Endodermal cell (in vitro differentiated cells): ENCODE results near the gene PICK1. TPM values are rescaled to one million over a fixed set of nuclear protein-coding genes. Genes with fewer than 3 reads are reported as not detected.

Experiments used
- DNase-seq: peaks from one replicate; pipeline ENCODE4 v3.0.0-alpha.2; 2017
- H3K27ac ChIP-seq: 2 replicates; pipeline ENCODE4 v1.5.1; 2013; ENCODE audit warnings: mild to moderate bottlenecking, low read depth, low read length, moderate library complexity
- H3K27me3 ChIP-seq: 2 replicates; pipeline ENCODE4 v1.6.1; 2013; ENCODE audit warnings: mild to moderate bottlenecking, low read length, moderate library complexity; ENCODE audit not compliant: insufficient read depth, control insufficient read depth, poor library complexity, severe bottlenecking
- H3K36me3 ChIP-seq: 2 replicates; pipeline ENCODE4 v1.7.0; 2013; ENCODE audit warnings: mild to moderate bottlenecking, low read length, moderate library complexity; ENCODE audit not compliant: control insufficient read depth, insufficient read depth
- H3K4me1 ChIP-seq: one replicate; pipeline ENCODE4 v1.7.0; 2013; ENCODE audit warnings: low read length; ENCODE audit not compliant: control insufficient read depth, insufficient read depth
- H3K4me3 ChIP-seq: 2 replicates; pipeline ENCODE4 v1.5.1; 2013; ENCODE audit warnings: mild to moderate bottlenecking, low read length, moderate library complexity
- H3K9ac ChIP-seq: 2 replicates; pipeline ENCODE4 v1.6.1; 2013; ENCODE audit warnings: mild to moderate bottlenecking, low read length, moderate library complexity; ENCODE audit not compliant: poor library complexity, severe bottlenecking; ENCODE audit errors: extremely low read depth
- H3K9me3 ChIP-seq: 2 replicates; pipeline ENCODE4 v1.6.1; 2013; ENCODE audit warnings: mild to moderate bottlenecking, low read length, moderate library complexity; ENCODE audit not compliant: control insufficient read depth
- H3K27ac Mint-ChIP-seq: 2 replicates; pipeline ENCODE4 v1.8.0; 2020; ENCODE audit warnings: mixed read lengths
- H3K27me3 Mint-ChIP-seq: 2 replicates; pipeline ENCODE4 v1.8.0; 2021; ENCODE audit warnings: mild to moderate bottlenecking, mixed read lengths; ENCODE audit not compliant: insufficient read depth
- H3K36me3 Mint-ChIP-seq: 2 replicates; pipeline ENCODE4 v1.8.0; 2020; ENCODE audit warnings: low read depth, mixed read lengths
- H3K4me1 Mint-ChIP-seq: 2 replicates; pipeline ENCODE4 v1.8.0; 2020; ENCODE audit warnings: mixed read lengths
- H3K4me3 Mint-ChIP-seq: 2 replicates; pipeline ENCODE4 v1.8.0; 2020; ENCODE audit warnings: mild to moderate bottlenecking, moderate library complexity, mixed read lengths
- H3K9me3 Mint-ChIP-seq: 2 replicates; pipeline ENCODE4 v1.8.0; 2020; ENCODE audit warnings: mild to moderate bottlenecking, mixed read lengths
- WGBS, 2 experiments: methylation state at CpG; one replicate each; pipeline versions ENCODE4 v1.1.5 to v1.1.7; 2013; ENCODE audit warnings: missing lambda C conversion rate in 2 of 2, mixed read lengths in 1 of 2; ENCODE audit not compliant: insufficient coverage in 1 of 2, insufficient read length in 1 of 2; 5-methylcytosine and 5-hydroxymethylcytosine counted together
- total RNA-seq, 2 donors: library from RNA; stranded (reverse); fragmentation: NEBNext Ultra II Directional in 1 of 2; extraction: Animal tissue kit (Norgen Biotek cat#: 25700) in 1 of 2; gene quantifications; 2 replicates in 1 of 2; 3 replicates in 1 of 2; pipeline ENCODE4 v1.2.1, GENCODE V29; 2021
- TF ChIP-seq, protein P1 (sequence below): fragments of 200-600 bp; sonication (generic); conservative IDR thresholded peaks from 2 replicates; pipeline ENCODE4 v1.5.0; 2021; ENCODE audit warnings: antibody characterized with exemption, mild to moderate bottlenecking

Gene PICK1
- total RNA-seq, 2 donors from 2014 or later: 42.7 to 54.1 TPM

DNA sequence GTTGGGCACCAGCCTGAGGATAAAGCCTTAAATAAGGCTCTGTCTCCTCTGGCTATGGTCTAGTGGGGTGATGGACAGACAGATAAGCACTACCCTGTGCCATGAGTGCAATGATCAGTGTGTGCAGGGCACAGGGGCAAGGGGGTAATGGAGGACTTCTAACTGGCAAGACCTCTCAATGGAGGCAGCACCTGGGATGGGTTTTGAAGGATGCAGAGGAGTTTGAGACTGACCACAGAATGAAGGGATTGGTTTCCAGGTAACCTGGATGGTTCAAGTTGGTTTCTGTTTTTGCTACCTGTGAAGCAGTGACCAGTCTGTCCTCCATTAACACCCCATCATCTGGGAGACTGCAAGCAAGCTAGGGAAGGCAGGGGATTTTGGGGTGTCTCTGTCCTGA lies 27.8 kb upstream of the PICK1 start:
- Histone ChIP-seq H3K36me3 (no peaks in the 10 kb centered on the region), H3K9ac (no peak overlapping the region), H3K4me1 (no peaks in the 10 kb centered on the region), H3K27me3 (no peaks in the 10 kb centered on the region), H3K27ac (no peak overlapping the region), H3K9me3 (no peaks in the 10 kb centered on the region), H3K4me3 (no peak overlapping the region)
- H3K4me3 Mint-ChIP-seq: no peak overlapping the region
- H3K27ac Mint-ChIP-seq: no peak overlapping the region
- TF ChIP-seq, protein P1, sequence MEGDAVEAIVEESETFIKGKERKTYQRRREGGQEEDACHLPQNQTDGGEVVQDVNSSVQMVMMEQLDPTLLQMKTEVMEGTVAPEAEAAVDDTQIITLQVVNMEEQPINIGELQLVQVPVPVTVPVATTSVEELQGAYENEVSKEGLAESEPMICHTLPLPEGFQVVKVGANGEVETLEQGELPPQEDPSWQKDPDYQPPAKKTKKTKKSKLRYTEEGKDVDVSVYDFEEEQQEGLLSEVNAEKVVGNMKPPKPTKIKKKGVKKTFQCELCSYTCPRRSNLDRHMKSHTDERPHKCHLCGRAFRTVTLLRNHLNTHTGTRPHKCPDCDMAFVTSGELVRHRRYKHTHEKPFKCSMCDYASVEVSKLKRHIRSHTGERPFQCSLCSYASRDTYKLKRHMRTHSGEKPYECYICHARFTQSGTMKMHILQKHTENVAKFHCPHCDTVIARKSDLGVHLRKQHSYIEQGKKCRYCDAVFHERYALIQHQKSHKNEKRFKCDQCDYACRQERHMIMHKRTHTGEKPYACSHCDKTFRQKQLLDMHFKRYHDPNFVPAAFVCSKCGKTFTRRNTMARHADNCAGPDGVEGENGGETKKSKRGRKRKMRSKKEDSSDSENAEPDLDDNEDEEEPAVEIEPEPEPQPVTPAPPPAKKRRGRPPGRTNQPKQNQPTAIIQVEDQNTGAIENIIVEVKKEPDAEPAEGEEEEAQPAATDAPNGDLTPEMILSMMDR: no peak
- H3K36me3 Mint-ChIP-seq: no peaks in the 10 kb centered on the region
- peaks cover 4% of the 10 kb centered on the region for H3K27me3 Mint-ChIP-seq
- no peak for DNase-seq
- peaks cover 17% of the 10 kb centered on the region for H3K4me1 Mint-ChIP-seq
- peaks cover 3% of the 10 kb centered on the region for H3K9me3 Mint-ChIP-seq

DNA sequence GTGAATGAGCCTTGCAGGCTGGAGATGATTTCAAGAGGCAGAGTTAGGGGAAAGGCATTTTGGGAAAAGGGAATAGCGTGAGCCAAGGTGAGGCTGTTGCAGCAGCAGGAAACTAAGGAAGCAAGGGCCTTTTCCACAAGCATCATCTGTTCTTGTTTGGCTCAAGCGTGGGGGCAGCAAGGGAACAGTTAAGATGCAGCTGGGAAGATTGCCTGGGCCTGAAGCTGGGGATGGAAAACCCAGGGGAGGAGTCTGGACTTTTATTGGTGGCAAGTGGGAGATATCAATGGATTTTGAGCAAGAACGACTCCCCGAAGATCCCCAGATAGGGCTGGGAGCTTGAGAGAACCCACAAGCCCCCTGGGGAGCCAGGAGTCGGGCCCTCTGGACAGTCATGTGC lies 27.3 kb upstream of the PICK1 start:
- Mint-ChIP-seq H3K36me3 (no peaks in the 10 kb centered on the region), H3K4me3 (no peak overlapping the region), H3K4me1 (peaks cover 21% of the 10 kb centered on the region), H3K9me3 (peaks cover 3% of the 10 kb centered on the region), H3K27me3 (peaks cover 4% of the 10 kb centered on the region), H3K27ac (no peak overlapping the region)
- Histone ChIP-seq H3K4me3 (no peak overlapping the region), H3K4me1 (no peaks in the 10 kb centered on the region), H3K9ac (no peak overlapping the region), H3K27me3 (no peaks in the 10 kb centered on the region), H3K9me3 (no peaks in the 10 kb centered on the region), H3K27ac (no peak overlapping the region), H3K36me3 (no peaks in the 10 kb centered on the region)
- WGBS, 2 experiments: 94 to 96% methylated on average over 4 to 5 of the region's 5 CpGs
- DNase-seq: peak; percentile 26
- TF ChIP-seq, protein P1: no peak

DNA sequence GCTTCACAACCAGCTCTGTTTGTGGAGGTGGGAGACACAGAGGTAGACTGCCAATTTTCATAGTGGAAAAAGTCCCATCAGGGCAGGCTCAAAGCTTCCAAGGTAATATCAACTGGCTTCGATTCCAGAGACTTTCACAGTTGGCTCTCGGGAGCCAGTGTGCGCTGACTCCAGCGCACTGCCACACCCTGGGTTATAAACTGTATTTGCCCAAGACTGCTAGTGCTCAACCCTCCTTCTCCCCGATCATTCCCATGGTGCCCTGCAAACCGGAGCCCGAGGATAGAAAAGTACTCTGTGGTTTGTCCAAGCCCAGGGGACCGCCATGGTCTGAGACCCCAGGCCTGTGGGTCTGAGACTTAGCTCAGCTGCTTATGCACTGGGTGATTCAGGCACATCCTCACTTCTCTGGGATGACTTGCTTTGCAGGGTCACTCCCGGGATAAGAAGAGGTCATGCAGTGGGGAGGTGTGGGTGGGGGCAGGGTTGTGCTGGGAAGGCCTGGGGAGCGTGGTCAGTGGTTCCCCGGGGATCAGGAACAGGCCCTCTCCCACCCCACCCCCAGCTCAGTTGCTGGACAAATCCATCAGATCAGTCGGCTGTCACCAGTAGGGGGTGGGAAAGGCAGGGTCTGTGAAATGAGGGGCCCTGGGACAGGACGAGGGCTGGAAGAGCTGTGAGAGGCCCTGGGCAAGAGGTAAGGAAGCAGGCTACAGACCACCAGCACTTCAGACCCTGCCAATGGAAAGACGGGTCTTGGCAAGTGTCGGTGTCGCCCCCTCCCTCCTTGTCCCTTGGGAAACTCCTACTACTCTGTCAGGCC lies 26.7 kb upstream of the PICK1 start:
- peak; percentile 74 for DNase-seq
- H3K36me3 ChIP-seq: no peaks in the 10 kb centered on the region
- no peak overlapping the region for H3K4me3 ChIP-seq
- no peak overlapping the region for H3K9ac ChIP-seq
- no peak overlapping the region for H3K27ac ChIP-seq
- peaks cover 2% of the 10 kb centered on the region for H3K27me3 Mint-ChIP-seq
- no peaks in the 10 kb centered on the region for H3K27me3 ChIP-seq
- 84 to 92% methylated on average over 10 to 14 of the region's 16 CpGs for WGBS, 2 experiments
- H3K27ac Mint-ChIP-seq: no peak overlapping the region
- no peak overlapping the region for H3K4me3 Mint-ChIP-seq
- H3K4me1 Mint-ChIP-seq: peaks cover 25% of the 10 kb centered on the region
- TF ChIP-seq, protein P1: peak; percentile 49
- no peaks in the 10 kb centered on the region for H3K4me1 ChIP-seq
- H3K36me3 Mint-ChIP-seq: no peaks in the 10 kb centered on the region
- no peaks in the 10 kb centered on the region for H3K9me3 ChIP-seq
- H3K9me3 Mint-ChIP-seq: peaks cover 3% of the 10 kb centered on the region
